ENCODE results near the gene TENM4. TPM values are rescaled to one million over a fixed set of nuclear protein-coding genes. Genes with fewer than 3 reads are reported as not detected.

The TENM4 gene
- total RNA-seq, 4 donors from 2014 or later: 5.5 to 12.3 (median 8.9) TPM

DNA sequence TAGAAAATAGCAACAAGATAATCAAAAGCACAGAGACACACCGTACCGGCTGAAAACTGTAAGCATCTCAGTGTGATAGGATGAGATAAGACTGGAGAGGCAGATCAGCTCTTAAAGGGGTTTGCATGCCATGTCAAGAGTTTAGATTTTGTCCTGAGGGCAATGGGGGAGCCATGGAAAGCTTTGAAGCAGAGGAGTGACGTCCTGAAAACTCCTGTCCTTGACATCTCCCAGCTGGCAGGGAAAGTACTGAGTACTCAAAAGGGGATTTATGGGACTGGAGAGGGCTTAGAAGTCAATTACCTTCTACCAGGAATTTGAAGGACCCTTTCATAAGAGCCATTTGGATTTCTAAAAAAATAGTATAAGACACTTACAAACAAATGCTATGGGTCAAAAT lies 445.7 kb downstream of the TENM4 start:
- no peak overlapping the region for H3K27ac ChIP-seq
- H3K36me3 ChIP-seq: no peaks in the 10 kb centered on the region
- H3K4me1 ChIP-seq: no peaks in the 10 kb centered on the region
- 85 to 89% methylated on average over 3 of the region's 3 CpGs for WGBS, 2 donors (ENCODE audit: low coverage in 1 of 2)
- ATAC-seq: no peak
- H3K9me3 ChIP-seq: peaks cover 0 to 16% (median 0%) of the 10 kb centered on the region in 3 donors
- TF ChIP-seq POLR2A (IDR thresholded peaks at IDR 0.05) (no peak), EP300 (IDR thresholded peaks at IDR 0.05) (no peak), POLR2AphosphoS5 (IDR thresholded peaks at IDR 0.05) (no peak)
- TF ChIP-seq, protein P1, sequence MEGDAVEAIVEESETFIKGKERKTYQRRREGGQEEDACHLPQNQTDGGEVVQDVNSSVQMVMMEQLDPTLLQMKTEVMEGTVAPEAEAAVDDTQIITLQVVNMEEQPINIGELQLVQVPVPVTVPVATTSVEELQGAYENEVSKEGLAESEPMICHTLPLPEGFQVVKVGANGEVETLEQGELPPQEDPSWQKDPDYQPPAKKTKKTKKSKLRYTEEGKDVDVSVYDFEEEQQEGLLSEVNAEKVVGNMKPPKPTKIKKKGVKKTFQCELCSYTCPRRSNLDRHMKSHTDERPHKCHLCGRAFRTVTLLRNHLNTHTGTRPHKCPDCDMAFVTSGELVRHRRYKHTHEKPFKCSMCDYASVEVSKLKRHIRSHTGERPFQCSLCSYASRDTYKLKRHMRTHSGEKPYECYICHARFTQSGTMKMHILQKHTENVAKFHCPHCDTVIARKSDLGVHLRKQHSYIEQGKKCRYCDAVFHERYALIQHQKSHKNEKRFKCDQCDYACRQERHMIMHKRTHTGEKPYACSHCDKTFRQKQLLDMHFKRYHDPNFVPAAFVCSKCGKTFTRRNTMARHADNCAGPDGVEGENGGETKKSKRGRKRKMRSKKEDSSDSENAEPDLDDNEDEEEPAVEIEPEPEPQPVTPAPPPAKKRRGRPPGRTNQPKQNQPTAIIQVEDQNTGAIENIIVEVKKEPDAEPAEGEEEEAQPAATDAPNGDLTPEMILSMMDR (IDR thresholded peaks at IDR 0.05): no peak
- H3K27me3 ChIP-seq: no peaks in the 10 kb centered on the region
- H3K4me3 ChIP-seq: no peak overlapping the region

DNA sequence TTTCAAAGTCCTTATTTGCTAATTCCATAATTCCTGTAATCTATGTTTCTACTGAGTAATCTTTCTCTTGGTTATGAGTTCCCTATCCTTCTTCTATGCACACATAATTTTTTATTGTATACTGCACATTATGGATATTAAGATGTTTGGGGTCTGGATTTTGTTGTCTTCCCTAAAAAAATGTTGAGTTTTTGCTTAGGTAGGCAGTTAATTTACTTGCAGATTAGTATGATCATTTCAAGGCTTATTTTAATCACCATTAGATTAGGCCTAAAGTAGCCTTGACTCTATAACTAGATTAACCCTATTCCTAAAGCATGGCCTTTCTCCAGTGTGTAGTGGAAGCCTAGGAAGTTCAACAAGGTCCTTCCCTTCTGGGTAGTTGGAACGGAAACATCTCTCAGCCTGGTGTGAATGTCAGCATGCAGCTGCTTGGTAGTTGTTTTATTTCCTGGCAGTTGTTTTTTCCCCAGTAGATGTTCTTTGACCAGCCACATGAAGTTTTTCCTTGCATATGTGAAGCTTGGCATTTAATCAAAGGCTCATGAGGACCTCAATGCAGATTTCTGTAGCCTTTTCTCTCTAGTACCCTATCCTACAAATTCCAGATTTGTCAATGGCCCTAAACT lies 446.9 kb downstream of the TENM4 start:
- Histone ChIP-seq H3K27me3 (no peaks in the 10 kb centered on the region), H3K27ac (no peak overlapping the region), H3K4me3 (no peak overlapping the region), H3K9me3 (peaks cover 0 to 4% (median 0%) of the 10 kb centered on the region in 3 donors), H3K4me1 (no peaks in the 10 kb centered on the region), H3K36me3 (no peaks in the 10 kb centered on the region)
- ATAC-seq: no peak
- WGBS, 2 donors (ENCODE audit: low coverage in 1 of 2): 73 to 100% methylated on average over 1 of the region's 1 CpG
- TF ChIP-seq POLR2AphosphoS5 (IDR thresholded peaks at IDR 0.05) (no peak), EP300 (IDR thresholded peaks at IDR 0.05) (no peak), POLR2A (IDR thresholded peaks at IDR 0.05) (no peak)
- TF ChIP-seq, protein P1 (IDR thresholded peaks at IDR 0.05): no peak

DNA sequence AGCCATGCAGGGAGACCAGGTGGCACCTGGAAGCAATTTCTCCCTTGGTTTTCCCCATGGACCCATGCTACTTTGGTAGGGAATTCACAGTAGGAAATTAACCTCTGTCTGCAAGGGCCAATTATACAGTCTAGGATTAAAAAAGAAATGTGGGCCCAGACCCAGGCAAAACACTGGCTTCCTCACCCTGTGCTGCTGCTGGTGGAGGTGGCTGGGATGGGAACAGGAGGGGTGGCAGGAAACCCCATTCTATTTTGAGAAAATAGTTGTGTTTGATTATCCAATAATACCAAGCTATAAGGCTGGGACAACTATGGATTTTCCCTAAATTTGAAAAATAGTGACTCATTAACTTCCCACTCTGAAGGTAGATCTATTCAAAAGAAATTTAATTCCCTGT lies 449.1 kb downstream of the TENM4 start:
- no peak overlapping the region for H3K4me3 ChIP-seq
- TF ChIP-seq POLR2AphosphoS5 (IDR thresholded peaks at IDR 0.05): no peak
- TF ChIP-seq POLR2A (IDR thresholded peaks at IDR 0.05): no peak
- no peak for TF ChIP-seq EP300 (IDR thresholded peaks at IDR 0.05)
- TF ChIP-seq, protein P1 (IDR thresholded peaks at IDR 0.05): no peak
- no peak for ATAC-seq
- no peaks in the 10 kb centered on the region for H3K36me3 ChIP-seq
- H3K4me1 ChIP-seq: no peaks in the 10 kb centered on the region
- H3K27ac ChIP-seq: no peak overlapping the region
- no peaks in the 10 kb centered on the region for H3K9me3 ChIP-seq
- no peaks in the 10 kb centered on the region for H3K27me3 ChIP-seq

DNA sequence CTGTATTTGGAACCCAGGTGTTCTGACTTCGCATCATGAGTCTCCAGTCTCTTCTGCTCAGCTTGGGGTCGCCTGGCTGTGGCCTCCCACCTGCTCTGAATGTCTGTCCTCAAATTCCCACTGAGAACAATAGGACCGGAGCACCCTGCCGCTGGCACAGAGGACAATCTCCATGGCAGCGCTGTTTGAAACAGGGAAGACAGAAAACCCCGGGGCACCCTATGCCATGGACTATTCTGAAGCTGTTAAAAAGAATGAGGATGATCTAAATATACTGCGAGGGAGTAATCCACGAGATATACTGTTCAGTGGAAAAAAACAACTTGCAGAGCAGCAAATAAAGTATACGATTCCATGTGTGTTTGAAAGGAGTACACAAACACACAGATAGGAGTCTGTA lies 450.6 kb downstream of the TENM4 start:
- H3K9me3 ChIP-seq: no peaks in the 10 kb centered on the region
- no peaks in the 10 kb centered on the region for H3K36me3 ChIP-seq
- TF ChIP-seq, protein P1 (IDR thresholded peaks at IDR 0.05): no peak
- TF ChIP-seq POLR2AphosphoS5 (IDR thresholded peaks at IDR 0.05) (no peak), EP300 (IDR thresholded peaks at IDR 0.05) (no peak), POLR2A (IDR thresholded peaks at IDR 0.05) (no peak)
- no peak overlapping the region for H3K27ac ChIP-seq
- H3K4me1 ChIP-seq: no peaks in the 10 kb centered on the region
- H3K27me3 ChIP-seq: no peaks in the 10 kb centered on the region
- 70 to 83% methylated on average over 4 to 6 of the region's 9 CpGs for WGBS, 2 donors (ENCODE audit: low coverage in 1 of 2)
- no peak overlapping the region for H3K4me3 ChIP-seq
- no peak for ATAC-seq

- no peak for ATAC-seq
- H3K27ac ChIP-seq: no peak overlapping the region
- no peak overlapping the region for H3K4me3 ChIP-seq
- H3K4me1 ChIP-seq: no peaks in the 10 kb centered on the region
- no peak for TF ChIP-seq POLR2AphosphoS5 (IDR thresholded peaks at IDR 0.05)
- TF ChIP-seq POLR2A (IDR thresholded peaks at IDR 0.05): no peak
- TF ChIP-seq EP300 (IDR thresholded peaks at IDR 0.05): no peak
- TF ChIP-seq, protein P1 (IDR thresholded peaks at IDR 0.05): no peak
- H3K27me3 ChIP-seq: no peaks in the 10 kb centered on the region
- H3K36me3 ChIP-seq: no peaks in the 10 kb centered on the region
- no peaks in the 10 kb centered on the region for H3K9me3 ChIP-seq
- 82 to 100% methylated on average over 1 to 2 of the region's 4 CpGs for WGBS, 2 donors (ENCODE audit: low coverage in 1 of 2)
Measured at GRCh38 chr11:78987748-78988147, 453.1 kb downstream of the TENM4 start.
